Vagina (tissue), 2 donors: Measurements from ENCODE around the gene DAPK3. TPM values are rescaled to one million over a fixed set of nuclear protein-coding genes. Genes with fewer than 3 reads are reported as not detected.
"Not testable (repeated sequence)": the region's sequence is repeated elsewhere in the genome, so short reads cannot be mapped to it uniquely, and the experiment has no call there.

ENCODE experiments used
- DNase-seq, 2 donors: peaks; one replicate each; pipeline ENCODE4 v3.0.0-alpha.2; 2017; ENCODE audit errors: extremely low spot score in 2 of 2
- H3K27ac ChIP-seq: fragments of 200-600 bp; sonication (generic); one replicate; pipeline ENCODE4 v1.5.1; 2019
- H3K27me3 ChIP-seq: fragments of 200-600 bp; sonication (generic); one replicate; pipeline ENCODE4 v1.5.1; 2019
- H3K36me3 ChIP-seq, 2 donors: fragments of 200-600 bp; sonication (generic); one replicate each; pipeline ENCODE4 v1.5.1; 2017 to 2019
- H3K4me1 ChIP-seq: fragments of 200-600 bp; sonication (generic); one replicate; pipeline ENCODE4 v1.5.1; 2019
- H3K4me3 ChIP-seq, 2 donors: fragments of 200-600 bp; sonication (generic); 1 replicate in 1 of 2; 2 replicates in 1 of 2; pipeline ENCODE4 v1.5.1; 2016 to 2019
- H3K9me3 ChIP-seq: fragments of 200-600 bp; sonication (generic); one replicate; pipeline ENCODE4 v1.5.1; 2019
- CTCF ChIP-seq, 3 experiments: fragments of 450-650 bp in 2 of 3; fragments of 200-600 bp in 1 of 3; sonication (generic) in 1 of 3; IDR thresholded peaks; one replicate each; pipeline ENCODE4 v1.5.1; 2017 to 2019; ENCODE audit warnings: antibody characterized with exemption in 3 of 3, mild to moderate bottlenecking in 2 of 3, moderate library complexity in 2 of 3
- POLR2A ChIP-seq, 2 donors: fragments of 450-650 bp; IDR thresholded peaks; one replicate each; pipeline ENCODE4 v1.6.1; 2017; ENCODE audit warnings: antibody characterized with exemption in 2 of 2, mild to moderate bottlenecking in 2 of 2, moderate library complexity in 2 of 2
- POLR2AphosphoS5 ChIP-seq, 2 donors: sonication (generic); formaldehyde crosslinking; IDR thresholded peaks; one replicate each; pipeline ENCODE4 v1.9.0; 2017; ENCODE audit warnings: antibody characterized with exemption in 2 of 2, mild to moderate bottlenecking in 2 of 2, low read depth in 1 of 2; ENCODE audit not compliant: insufficient read depth in 1 of 2
- intact Hi-C: fragments of 100-400 bp; cut with DNase I; formaldehyde crosslinking; loops from one replicate; pipeline ENCODE4 v1.15.1; 2023
- total RNA-seq: library from RNA; depleted of rRNA; stranded (reverse); fragments of >200 nt; gene quantifications from one replicate; pipeline ENCODE4 v1.2.3, GENCODE V29; 2016

Gene DAPK3
- total RNA-seq, 1 donor from 2014 or later, result 62.4 TPM

- Histone ChIP-seq H3K4me1 (no peaks in the 10 kb centered on the region), H3K27me3 (no peaks in the 10 kb centered on the region), H3K27ac (no peak overlapping the region), H3K36me3 (no peaks in the 10 kb centered on the region), H3K4me3 (no peak overlapping the region), H3K9me3 (no peaks in the 10 kb centered on the region)
- intact Hi-C loops, result no loop called here
- DNase-seq, result no peak
- TF ChIP-seq CTCF (IDR thresholded peaks at IDR 0.05) (no peak), POLR2A (IDR thresholded peaks at IDR 0.05) (no peak), POLR2AphosphoS5 (IDR thresholded peaks at IDR 0.05; ENCODE audit: insufficient read depth in 1 of 2, low read depth in 1 of 2) (no peak)
Measured at GRCh38 chr19:3942790-3943409, 28.0 kb downstream of the DAPK3 start.

- H3K4me3 ChIP-seq, H3K27me3 ChIP-seq: not testable (repeated sequence)
Measured at GRCh38 chr19:3938300-3938950, 32.5 kb downstream of the DAPK3 start.

GRCh38 chr19:3936506-3937442, 34.1 kb downstream of the DAPK3 start:
- no peak for DNase-seq
- TF ChIP-seq CTCF (IDR thresholded peaks at IDR 0.05), result no peak
- Histone ChIP-seq H3K9me3 (no peaks in the 10 kb centered on the region), H3K4me3 (no peak overlapping the region), H3K36me3 (no peaks in the 10 kb centered on the region), H3K27me3 (no peaks in the 10 kb centered on the region), H3K27ac (no peak overlapping the region), H3K4me1 (peaks cover 8% of the 10 kb centered on the region)
- intact Hi-C loops, result no loop called here

More at GRCh38 chr19:3938300-3938950, 32.5 kb downstream of the DAPK3 start:
- H3K9me3 ChIP-seq, intact Hi-C loops, H3K36me3 ChIP-seq, DNase-seq, H3K4me1 ChIP-seq, H3K27ac ChIP-seq: not testable (repeated sequence)

- peaks cover 8% of the 10 kb centered on the region for H3K4me1 ChIP-seq
- no peaks in the 10 kb centered on the region for H3K27me3 ChIP-seq
- H3K4me3 ChIP-seq, result no peak within 1 kb of the TSS
- TF ChIP-seq POLR2A (IDR thresholded peaks at IDR 0.05) (no peak), POLR2AphosphoS5 (IDR thresholded peaks at IDR 0.05; ENCODE audit: insufficient read depth in 1 of 2, low read depth in 1 of 2) (no peak), CTCF (IDR thresholded peaks at IDR 0.05) (no peak)
- H3K9me3 ChIP-seq, result no peaks in the 10 kb centered on the region
- H3K36me3 ChIP-seq, result no peaks in the 10 kb centered on the region
- intact Hi-C loops, result no loop called here
- H3K27ac ChIP-seq, result no peak within 1 kb of the TSS
- no peak for DNase-seq
Measured at GRCh38 chr19:3932931-3933810, 37.7 kb downstream of the DAPK3 start, which contains the start of gene NMRK2. TSS of gene NMRK2 (plus strand) at chr19:3933069. CDS start at chr19:3933672, 603 bp downstream.

GRCh38 chr19:3931041-3931440, 39.9 kb downstream of the DAPK3 start:
- H3K9me3 ChIP-seq, result no peaks in the 10 kb centered on the region
- H3K4me1 ChIP-seq, result peaks cover 8% of the 10 kb centered on the region
- H3K36me3 ChIP-seq, result no peaks in the 10 kb centered on the region
- intact Hi-C loops, result no loop called here
- H3K27me3 ChIP-seq, result no peaks in the 10 kb centered on the region
- no peak for DNase-seq
- no peak overlapping the region for H3K4me3 ChIP-seq
- TF ChIP-seq POLR2A (IDR thresholded peaks at IDR 0.05) (no peak), CTCF (IDR thresholded peaks at IDR 0.05) (no peak), POLR2AphosphoS5 (IDR thresholded peaks at IDR 0.05; ENCODE audit: insufficient read depth in 1 of 2, low read depth in 1 of 2) (no peak)
- no peak overlapping the region for H3K27ac ChIP-seq
